Epithelial cell of prostate (primary cell): ENCODE results near the gene TRIM37.
"Not testable (repeated sequence)": the region's sequence is repeated elsewhere in the genome, so short reads cannot be mapped to it uniquely, and the experiment has no call there.

Experiments used
- DNase-seq: peaks from one replicate; pipeline ENCODE4 v3.0.0-alpha.2; 2011; ENCODE audit warnings: low read depth, low spot score
- H3K27ac ChIP-seq: fragments of 450-650 bp; 2 replicates; pipeline ENCODE4 v1.5.1; 2017; ENCODE audit warnings: mild to moderate bottlenecking

The TRIM37 gene

DNA sequence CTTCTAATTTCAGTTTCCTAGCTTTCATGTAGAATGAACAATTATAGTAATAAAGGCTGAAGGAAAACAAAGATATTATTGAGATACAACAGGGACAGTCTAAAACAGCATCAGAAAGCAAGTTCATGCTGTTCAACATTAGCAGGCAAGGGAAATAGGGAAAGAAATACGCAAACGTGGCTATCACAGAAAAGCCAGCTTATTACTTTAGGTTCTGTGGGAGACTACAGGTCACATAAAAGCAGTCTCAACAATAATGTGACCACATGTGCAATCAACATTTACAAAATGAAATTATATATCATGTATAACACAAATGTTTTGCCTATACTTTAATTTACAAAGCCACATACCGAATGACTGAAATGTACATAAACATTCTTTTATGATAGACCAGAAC lies 4.9 kb upstream of the TRIM37 start:
- H3K27ac ChIP-seq: no peak overlapping the region

DNA sequence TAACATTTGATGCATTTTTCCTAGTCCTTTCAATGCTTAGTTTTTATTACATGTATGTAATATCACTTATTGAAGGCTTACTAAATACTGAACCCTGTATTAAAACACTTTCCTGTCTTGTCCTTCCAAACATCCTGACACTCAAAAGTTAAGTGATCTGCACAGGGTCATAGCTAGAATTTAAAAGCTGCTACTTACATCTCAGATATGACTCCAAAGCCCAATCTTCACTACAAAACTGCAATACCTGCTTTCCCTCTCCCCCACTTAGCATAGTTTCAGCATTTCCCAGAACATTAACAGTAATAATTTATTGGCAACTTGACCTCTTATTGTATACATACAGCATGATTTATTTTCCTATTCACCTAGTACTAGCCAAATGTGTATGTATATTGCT lies 4.3 kb upstream of the TRIM37 start:
- no peak for DNase-seq

More for the DNA sequence above, 4.9 kb upstream of the TRIM37 start:
- DNase-seq: no peak

DNA sequence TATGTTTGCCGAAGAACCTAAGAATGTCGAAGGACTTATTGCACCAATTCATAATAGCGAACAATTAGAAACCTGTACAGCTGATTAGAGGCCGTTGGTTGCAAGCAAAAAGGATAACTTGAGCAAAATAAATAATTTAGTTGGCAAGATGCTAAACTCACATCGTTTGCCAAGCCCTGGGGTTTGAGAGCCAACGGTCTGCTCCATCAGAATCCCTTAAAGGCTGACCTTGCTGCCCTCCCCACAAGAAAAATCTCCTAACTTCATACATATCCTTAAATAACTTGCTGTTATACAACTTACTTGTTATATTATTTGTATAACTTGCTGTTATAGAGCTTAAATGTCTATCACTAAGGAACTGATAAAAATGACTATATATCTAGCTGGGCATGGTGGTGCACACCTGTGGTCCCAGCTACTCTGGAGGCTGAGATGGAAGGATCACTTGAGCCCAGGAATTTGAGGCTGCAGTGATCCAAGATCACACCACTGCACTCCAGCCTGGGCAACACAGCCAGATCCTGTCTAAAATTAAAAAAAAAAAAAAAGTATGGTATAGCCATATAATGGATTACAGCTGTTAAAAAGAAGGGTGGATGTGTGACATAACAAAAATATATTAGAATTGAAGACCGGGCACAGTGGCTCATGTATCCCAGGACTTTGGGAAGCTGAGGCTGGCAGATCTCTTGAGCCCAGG lies 1.9 kb upstream of the TRIM37 start:
- no peak overlapping the region for H3K27ac ChIP-seq
- no peak for DNase-seq

More for the DNA sequence above, 4.3 kb upstream of the TRIM37 start:
- H3K27ac ChIP-seq: no peak overlapping the region

DNA sequence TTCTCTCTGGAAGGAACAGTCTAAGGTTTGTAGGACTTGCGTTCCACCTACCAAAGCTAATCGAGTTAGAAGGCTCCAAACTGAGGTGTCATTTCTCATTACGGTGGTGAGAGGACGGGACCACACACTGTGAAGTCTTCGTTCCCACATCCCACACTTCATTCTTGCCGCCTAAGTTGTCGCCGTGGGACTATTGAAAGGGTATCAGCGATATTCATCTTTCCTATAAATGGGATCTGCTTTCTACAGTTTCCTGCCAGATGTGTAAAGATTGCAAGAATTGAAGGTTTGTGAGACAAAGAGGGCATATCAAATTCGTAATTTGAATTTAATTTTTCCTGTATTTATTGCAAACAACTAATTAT lies 608 bp upstream of the TRIM37 start:
- H3K27ac ChIP-seq: peak overlapping the region; percentile 84
- no peak for DNase-seq

DNA sequence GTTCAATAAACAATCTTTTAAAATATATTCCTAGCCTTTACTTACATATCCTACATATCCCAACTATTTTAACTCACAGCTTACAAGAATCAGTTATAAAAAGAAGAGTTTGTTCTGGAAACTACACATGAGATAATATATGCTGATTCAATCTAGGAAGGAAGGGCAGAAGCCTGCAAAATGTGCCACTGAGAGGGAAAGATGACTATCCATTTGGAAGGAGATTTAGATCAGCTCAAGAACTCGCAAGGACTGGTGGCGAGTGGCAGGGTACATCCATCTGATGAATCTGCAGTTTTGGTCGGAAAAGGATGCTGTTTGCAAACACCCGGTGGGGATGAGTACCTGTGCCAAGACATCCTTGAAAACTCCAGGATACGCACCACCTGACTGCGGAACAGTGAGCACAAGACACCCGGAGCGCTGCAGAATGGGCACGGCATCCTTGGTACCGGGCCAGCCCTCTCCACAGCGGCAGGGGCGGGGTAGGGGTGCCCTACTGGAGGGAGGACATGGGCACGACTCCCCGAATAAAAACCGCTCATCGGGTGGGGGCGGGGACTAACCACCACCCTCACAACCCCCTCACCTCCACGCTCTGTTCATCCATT lies 723 bp downstream of the TRIM37 start:
- DNase-seq: peak; percentile 10
- H3K27ac ChIP-seq: peak overlapping the region; percentile 84

DNA sequence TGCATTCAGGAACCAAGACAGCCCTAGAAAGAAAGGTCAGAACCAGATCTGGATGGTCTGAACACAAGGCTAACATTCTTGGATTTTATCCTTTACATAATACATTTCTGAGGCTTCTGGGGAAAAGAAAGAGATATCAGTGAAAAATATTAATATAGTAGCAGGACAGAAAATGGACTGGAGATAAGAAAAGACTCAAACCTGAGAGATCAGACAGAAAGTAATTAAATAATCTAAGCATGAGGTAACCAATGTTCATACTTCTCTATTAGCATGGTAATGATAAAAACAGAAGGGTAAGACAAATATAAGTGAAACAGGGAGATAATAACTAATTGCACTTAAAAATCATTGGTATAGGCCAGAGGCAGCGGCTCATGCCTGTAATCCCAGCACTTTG lies 5.5 kb downstream of the TRIM37 start:
- no peak for DNase-seq
- no peak overlapping the region for H3K27ac ChIP-seq

DNA sequence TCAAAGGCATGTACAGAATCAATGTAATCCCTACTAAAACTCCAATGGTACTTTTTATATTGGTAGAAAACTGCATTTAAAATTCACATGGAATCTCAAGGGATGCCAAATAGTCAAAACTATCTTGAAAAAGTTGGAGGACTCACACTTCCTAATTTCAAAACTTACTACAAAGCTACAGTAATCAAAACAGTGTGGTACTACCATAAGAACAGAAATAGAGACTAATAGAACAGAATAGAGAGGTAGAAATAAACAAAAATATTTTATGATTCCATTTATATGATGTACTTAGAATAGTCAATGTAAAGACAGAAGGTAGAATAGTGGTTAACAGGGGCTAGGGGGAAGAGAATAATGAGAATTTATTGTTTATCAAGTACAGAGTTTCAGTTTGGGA lies 8.8 kb downstream of the TRIM37 start:
- DNase-seq: no peak
- H3K27ac ChIP-seq: no peak overlapping the region

DNA sequence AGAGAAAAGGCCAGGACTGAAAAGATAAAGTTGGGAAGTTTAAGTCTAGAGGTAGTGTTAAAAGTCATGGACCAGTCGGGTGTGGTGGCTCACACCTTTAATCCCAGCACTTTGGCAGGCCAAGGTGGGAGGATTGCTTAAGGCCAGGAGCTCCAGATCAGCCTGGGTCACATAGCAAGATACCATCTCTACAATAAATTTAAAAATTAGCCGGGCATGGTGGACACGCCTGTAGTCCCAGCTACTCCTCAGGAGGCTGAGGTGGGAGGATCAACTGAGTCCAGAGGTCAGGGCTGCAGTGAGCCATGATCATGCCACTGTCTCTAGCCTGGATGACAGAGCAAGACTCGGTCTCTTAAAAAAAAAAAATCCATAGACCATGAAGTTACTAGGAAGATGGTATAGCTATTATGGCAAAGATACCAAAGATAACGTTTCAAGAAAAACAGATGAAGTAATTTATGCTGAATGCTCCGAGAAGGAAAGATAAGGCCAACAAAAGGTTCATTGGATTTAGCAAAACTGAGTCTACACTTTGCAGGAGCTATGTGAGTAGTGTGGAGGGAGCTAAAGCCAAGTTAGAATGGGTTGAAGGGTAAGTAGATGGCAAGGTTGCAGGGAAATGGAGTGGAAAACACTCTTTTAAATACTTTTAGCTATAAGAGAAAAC lies 11.7 kb downstream of the TRIM37 start:
- H3K27ac ChIP-seq: peak overlapping the region; percentile 65
- no peak for DNase-seq

DNA sequence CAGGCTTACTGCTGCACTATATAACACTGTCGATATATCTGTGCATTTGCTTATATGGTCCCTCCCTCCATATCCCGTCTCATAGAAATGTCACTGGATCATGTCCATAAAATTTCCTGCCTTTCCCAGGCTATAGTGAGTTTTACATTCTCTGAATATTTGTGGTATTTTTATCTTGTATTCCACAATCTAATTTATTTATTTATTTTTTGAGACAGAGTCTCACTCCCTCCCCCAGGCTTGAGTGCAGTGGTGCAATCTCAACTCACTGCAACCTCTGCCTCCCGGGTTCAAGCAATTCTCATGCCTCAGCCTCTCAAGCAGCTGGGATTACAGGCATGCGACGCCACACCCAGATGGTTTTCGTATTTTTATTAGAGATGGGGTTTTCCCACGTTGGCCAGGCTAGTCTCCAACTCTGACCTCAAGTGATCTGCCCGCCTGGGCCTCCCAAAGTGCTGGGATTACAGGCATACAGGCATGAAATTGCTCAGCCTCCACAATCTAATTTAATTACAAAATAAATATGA lies 12.9 kb downstream of the TRIM37 start:
- peak; percentile 41 for DNase-seq
- peak overlapping the region; percentile 65 for H3K27ac ChIP-seq

DNA sequence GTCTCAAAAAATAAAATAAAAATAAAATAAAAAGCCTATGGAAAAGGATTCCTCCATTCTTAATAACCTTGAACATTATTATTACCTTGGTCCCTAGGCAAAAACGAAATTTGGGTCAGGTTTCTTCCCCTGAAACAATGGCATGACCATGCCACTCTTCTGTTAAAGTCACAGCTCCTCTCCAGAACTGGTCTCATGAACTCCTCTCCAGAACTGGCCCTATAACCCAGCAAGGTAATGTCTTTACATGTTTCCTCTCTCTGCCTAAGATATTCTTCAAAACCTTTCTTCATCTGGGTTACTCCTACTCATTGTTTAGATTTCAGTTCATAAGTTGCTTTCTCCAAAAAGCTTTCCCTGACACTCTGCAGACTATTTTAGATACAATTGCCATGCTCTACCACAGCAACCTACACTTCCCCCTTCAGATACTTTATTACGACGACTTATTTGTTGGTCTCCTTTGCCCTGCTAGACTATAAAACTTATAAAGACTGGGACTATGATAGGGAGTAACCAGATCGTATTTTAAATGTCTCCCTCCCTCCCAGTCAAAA lies 13.5 kb downstream of the TRIM37 start:
- peak overlapping the region; percentile 65 for H3K27ac ChIP-seq
- no peak for DNase-seq

DNA sequence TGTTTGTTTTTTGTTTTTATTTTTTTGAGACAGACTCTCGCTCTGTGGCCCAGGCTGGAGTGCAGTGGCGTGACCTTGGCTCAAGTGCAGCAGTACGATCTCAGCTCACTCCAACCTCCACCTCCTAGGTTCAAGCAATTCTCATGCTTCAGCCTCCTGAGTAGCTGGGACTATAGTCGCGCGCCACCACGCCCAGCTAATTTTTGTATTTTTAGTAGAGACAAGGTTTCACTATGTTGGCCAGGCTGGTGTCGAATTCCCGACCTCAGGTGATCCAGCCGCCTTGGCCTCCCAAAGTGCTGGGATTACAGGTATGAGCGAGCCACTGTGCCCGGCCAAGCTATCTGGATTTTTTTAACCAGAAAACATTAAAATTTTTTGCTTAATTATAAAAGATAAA lies 16.1 kb downstream of the TRIM37 start:
- DNase-seq: not testable (repeated sequence)

DNA sequence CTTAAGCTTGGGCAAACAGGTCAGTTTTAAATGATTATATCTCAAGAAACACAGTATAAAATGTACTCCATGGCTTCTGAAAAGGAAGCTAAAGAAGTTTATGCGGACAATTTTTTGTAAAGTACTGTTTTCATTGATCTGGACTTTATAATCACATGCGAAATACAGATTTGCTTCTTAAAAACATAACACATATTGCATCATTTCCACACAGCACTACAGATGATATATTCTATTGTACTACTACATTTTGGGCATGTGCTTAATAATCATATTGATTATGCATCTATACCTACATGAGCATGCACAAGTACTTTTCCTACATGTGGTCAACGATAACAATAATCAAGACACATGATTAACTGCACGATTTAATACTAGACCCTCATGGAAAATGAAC lies 22.5 kb downstream of the TRIM37 start:
- no peak for DNase-seq
- H3K27ac ChIP-seq: no peak overlapping the region

More for the DNA sequence above, 16.1 kb downstream of the TRIM37 start:
- not testable (repeated sequence) for H3K27ac ChIP-seq

DNA sequence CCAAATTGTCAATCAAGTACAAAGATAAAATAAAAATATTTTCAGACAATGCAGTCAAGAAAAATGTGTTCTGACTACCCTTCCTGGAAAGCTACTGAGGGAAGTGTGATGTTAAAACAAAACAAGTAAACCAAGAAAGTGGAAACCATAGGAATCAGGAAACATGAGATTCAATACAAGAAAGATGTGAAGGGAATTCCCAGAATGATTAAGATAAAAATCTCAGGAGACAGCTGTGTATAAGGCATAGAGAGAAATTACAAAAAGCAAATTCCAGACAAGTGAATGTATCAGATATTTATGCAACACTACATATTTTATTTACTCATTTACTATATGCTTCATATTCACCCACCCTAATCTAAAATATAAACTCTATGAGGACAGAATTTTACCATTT lies 32.2 kb downstream of the TRIM37 start:
- DNase-seq: peak; percentile 10
- peak overlapping the region; percentile 29 for H3K27ac ChIP-seq

DNA sequence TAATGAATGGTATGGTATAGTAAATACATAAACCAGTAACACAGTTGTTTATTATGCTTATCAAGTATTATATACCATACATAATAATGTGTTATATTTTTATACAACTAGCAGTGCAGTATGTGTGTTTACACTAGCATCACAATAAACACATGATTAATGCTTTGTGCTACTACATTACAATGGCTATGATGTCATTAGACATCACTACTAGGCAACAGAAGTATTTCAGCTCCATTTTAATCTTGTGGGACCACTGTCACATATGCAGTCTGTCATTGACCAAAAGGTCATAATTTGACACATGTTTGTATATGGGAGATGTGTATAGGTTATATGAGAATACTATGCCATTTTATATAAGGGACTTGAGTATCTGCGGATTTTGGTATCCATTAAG lies 32.7 kb downstream of the TRIM37 start:
- no peak for DNase-seq
- peak overlapping the region; percentile 29 for H3K27ac ChIP-seq

DNA sequence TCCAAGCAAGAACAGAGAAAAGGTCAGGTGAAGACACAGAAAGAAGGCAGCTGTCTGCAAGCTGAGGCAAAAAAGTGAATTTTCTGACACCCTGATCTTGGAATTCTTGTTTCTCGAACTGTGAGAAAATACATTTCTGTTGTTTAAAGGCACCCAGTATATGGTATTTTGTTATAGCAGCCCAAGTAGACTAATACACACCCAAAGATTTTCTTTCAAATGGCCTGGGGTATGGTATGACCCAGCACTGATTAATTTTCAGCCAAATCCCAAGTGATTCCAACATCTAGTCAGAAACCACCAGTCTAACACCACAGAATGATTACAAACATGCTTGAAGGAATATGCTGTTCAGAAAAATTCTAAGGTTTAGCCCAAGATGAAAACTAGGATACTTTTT lies 36.8 kb downstream of the TRIM37 start:
- DNase-seq: no peak
- no peak overlapping the region for H3K27ac ChIP-seq

DNA sequence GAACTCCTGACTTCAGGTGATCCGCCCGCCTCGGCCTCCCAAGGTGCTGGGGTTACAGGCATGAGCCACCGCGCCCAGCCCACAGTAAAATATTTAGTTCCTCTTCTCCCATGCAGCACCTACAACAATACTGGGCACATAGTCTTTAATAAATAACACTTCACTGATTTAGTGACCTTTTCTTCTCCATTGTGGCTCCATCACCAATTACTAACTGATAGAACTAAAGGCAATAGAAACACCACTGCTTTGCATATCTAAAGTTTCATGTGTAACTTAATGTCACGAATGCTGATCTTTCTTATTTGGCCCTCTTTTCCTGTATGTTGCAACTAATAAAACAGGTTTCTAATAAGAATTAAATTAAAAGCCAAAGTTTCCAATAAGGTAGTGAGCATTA lies 38.9 kb downstream of the TRIM37 start:
- no peak for DNase-seq
- no peak overlapping the region for H3K27ac ChIP-seq

DNA sequence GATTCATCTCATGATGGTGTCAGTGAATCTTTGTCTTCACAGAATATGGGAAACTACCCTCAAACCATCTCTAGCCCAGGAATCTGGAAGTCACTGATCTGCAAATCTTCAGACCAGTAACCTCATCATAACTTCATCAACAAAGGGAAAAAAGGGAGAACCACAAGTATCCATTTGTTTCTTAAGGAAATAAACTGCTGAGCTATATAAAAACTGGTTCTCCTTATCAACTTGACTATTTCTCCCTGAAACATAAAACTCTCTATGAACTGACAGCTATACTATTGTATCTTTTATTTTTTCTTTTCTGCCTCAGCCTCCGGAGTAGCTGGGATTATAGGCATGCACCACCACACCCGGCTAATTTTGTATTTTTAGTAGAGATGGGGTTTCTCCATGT lies 39.3 kb downstream of the TRIM37 start:
- no peak for DNase-seq
- no peak overlapping the region for H3K27ac ChIP-seq

DNA sequence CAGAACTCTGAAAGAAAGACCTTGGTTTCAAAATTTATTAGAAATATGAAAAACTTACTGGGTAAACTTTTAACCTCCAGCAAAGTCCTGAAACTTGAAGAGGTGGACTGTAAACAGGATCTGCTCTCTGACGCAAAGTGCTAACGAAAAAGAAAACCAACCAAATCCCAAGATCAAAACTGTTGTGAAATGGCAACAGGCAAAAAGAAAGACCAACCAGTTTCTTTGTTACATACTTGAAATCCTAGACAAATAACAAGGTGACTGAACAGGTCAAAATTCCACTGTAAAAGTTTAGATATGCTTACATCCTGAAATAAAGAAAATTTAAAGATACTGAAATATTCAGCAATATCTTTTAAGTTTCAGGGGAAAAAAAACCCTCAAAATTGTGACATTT lies 44.2 kb downstream of the TRIM37 start:
- DNase-seq: no peak

DNA sequence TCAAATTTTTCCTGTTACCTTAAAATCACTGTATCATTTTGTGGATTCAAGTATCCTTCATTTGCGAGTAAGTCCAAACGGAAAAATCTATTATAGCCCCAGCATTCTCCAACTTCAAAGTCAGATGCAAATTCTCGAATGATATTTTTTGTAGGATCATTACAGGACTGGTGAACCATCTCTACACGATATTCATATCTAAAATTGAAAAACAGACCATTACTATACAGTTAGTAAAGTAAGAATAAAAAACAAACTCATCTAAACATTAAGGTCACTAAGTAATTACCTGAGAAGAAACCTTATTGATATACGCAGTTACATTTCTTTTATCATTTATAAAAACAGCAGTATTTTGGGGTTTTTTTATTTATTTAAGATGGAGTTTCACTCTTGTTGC lies 49.8 kb downstream of the TRIM37 start:
- H3K27ac ChIP-seq: no peak overlapping the region
- DNase-seq: no peak

More for the DNA sequence above, 44.2 kb downstream of the TRIM37 start:
- H3K27ac ChIP-seq: no peak overlapping the region

DNA sequence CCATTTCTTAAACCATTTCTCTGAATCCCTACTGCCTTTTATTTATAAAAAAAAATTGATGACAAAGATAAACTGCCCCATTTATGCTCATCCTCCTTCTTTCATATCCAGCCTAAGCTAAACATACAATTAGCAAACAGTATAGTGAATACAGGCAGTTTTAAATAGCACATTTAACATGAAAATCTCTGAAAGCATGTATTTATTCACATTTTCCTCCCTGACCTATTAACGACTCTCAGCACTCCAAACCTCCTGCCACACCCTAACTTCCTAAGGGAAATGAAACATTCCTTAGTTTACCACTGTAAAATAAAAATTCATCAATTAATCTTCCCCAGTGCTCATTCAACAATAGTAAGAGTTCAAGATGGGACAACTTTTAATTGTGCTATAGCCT lies 56.9 kb downstream of the TRIM37 start:
- no peak for DNase-seq
- no peak overlapping the region for H3K27ac ChIP-seq

DNA sequence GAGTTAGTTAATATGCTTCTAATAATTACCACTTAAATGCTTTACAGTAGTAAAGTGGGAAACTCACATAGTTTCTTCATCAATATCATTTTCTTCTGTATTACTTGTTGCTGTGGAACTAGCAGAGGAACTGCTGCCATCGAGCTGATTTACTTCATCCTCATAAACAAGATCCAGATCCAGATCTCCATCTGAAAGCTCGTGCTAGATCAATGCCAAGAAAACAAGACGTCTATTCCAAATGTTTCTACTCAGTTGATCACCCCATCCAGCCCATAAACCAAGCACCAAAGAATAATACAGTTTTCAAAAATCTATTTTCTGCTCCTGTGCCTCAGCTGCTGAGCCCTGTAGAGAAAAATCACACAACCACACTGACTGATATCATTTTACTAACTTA lies 59.1 kb downstream of the TRIM37 start:
- no peak overlapping the region for H3K27ac ChIP-seq
- no peak for DNase-seq
